ENCODE results near the gene TTLL1.
"Not testable (repeated sequence)": the region's sequence is repeated elsewhere in the genome, so short reads cannot be mapped to it uniquely, and the experiment has no call there.

Gene TTLL1

GRCh38 chr22:43066844-43067385 lies 22.3 kb downstream of the TTLL1 start:
- no peak for DNase-seq (ENCODE audit: low spot score)

- DNase-seq (ENCODE audit: low spot score): no peak
Measured at GRCh38 chr22:43066134-43066533, 23.1 kb downstream of the TTLL1 start.

DNA sequence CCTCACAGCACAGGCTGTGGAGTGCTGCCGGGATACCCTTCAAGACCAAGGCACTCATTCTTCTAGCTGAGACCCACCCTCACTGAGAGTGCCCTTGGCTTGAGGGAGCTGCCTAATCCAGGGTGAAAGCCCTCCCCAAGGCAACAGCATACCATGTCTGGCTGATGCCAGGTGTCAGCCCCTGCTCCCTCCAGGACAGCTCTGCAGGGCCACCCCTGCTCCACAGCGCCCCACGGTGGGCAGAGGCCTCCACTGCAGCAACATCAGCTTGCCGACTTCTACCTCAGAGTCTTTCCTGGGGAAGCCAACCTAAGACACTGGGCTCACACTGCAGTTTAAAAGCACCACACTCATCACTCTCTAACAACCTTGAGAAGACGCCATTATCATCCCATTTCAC lies 29.0 kb downstream of the TTLL1 start:
- DNase-seq (ENCODE audit: low spot score): no peak

- no peak for DNase-seq (ENCODE audit: low spot score)
Measured at GRCh38 chr22:43057641-43058040, 31.6 kb downstream of the TTLL1 start.

- DNase-seq (ENCODE audit: low spot score): no peak
Measured at GRCh38 chr22:43053176-43053575, 36.0 kb downstream of the TTLL1 start.

GRCh38 chr22:43050995-43051394 lies 38.2 kb downstream of the TTLL1 start:
- no peak for DNase-seq (ENCODE audit: low spot score)

GRCh38 chr22:43047605-43048004 lies 41.6 kb downstream of the TTLL1 start:
- no peak for DNase-seq (ENCODE audit: low spot score)

DNA sequence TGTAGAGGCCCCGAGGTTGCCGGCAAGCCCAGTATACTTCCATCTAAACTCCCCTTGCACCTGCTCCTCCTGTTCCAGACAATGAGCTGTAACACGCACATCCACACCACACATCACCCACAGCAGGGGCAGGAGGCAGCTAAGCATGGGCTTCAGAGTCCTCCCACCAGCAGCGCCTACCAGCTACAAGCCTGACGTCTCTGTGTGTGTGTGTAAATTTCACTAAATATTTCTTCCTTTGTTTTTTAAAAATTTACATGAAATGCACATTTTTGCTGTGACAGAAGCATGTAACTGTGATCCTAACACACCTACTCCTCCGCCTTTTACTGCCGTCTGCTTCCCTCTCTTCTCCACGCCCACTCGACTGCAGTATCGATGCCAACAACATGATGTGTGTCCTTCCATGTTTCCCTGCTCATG lies 44.9 kb downstream of the TTLL1 start:
- DNase-seq (ENCODE audit: low spot score): no peak

DNA sequence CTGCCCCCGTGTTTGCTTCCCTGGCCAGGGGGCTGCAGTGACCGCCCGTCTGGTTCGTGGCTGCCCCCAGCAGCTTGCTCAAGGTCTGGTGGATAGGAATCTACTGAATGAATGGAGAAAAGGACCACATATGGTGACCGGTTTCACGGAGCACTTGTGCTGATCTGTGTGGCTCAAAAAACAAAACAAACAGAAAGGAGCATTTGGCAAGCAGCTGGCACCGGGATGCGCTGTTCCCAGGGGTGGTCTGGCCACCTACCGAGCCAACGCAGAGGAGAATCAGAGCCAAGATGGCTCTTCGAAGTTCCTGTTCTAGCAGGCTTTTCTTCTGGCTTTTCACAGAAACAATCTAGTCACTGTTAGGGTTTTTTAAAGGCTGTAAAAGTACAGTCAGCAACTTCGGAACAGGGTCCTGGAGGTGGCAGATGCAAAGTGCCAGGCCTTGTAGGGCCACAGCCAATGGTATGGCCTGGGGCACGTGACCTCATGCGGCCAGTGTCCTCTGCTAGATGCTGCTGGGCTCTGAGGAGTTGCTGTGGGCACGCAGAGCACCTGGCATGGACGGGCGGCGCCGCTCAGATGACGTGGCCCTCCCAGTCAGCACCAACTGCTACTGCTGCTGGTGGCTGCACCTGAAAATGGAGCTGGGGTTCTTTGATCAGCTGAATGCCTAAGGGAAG lies 47.0 kb downstream of the TTLL1 start:
- DNase-seq (ENCODE audit: low spot score): no peak

DNA sequence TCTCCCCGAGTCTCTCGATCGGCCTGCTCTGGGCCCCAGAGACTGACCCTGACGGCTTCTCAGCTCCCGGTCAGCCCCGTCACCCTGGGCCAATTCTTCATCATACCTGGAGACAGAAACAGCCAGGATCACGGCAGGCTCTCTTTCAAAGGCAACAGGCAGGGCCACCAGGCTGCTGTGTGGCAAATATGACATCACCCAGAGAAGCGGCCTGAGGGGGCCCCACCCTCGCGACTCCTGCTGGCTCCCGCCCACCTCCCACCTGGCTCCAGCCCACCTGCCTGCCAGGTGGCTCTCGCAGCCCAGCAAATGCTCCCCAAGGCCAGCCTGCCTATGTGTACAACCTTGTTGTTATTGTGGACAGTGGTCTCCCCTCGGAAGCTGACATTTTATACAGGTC lies 49.4 kb downstream of the TTLL1 start:
- no peak for DNase-seq (ENCODE audit: low spot score)

GRCh38 chr22:43038325-43038724 lies 50.9 kb downstream of the TTLL1 start:
- no peak for DNase-seq (ENCODE audit: low spot score)

DNA sequence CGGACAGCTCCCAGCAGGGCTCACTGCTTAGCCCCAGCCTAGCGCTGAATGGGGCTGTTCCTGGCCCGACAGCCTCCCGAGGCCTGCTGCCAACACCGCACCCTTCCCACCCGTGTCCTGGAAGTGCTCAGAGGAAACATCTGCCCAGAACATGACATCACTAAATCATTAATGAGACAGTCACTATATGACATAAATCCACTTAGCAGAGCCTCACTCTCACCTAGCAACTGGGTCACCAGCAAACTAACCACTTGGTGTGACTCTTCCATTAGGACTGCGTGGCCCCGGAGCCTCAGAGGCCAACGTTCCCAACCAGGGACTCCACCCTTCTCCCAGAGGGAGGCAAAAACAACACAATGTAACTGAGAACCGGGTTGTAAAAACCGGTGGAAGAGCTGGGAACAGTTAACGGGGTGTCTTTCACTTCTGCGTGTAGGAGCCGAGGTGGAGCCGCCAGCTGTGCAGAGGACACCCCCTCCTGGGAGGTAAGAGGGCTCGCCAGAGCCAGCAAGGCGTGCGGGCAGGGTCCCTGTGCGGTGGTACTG lies 52.8 kb downstream of the TTLL1 start:
- no peak for DNase-seq (ENCODE audit: low spot score)

- no peak for DNase-seq (ENCODE audit: low spot score)
Measured at GRCh38 chr22:43035250-43035649, 53.9 kb downstream of the TTLL1 start.

DNA sequence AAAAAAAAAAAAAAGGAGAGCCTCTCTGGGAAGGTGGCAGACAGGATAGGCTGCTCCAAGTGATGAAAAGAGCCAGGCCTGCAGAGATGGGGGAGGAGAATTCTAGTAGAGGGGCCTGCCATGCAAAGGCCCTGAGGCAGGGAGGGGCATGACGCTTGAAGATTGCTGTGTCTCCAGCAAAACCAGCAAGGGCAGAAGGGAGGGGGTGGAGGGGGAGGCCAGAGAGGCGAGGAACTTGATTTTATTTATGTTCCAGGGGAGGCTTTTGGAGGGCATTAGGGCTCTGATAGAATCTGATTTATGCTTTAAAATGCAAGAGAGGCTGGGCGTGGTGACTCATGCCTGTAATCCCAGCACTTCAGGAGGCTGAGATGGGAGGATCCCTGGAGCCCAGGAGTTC lies 57.6 kb downstream of the TTLL1 start:
- no peak for DNase-seq (ENCODE audit: low spot score)

DNA sequence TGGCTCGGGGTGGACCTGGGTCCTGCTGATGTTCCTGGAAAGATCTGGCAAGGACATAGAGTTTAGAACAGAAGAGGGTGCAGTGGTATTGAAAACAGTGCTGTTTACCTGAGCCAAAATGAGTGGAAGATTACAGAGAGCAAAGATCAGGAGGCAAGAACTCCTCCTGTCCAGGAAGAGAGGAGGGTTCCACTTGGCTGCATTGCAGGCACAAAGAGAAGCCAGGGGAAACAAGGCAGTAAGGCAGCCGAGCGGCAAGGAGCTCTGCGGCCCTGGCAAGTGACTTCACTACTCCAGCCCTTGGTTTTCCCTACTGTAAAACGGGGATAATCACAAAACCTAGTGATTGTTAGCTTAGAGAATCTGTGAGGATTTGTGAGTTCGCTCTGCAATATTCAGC lies 70.6 kb downstream of the TTLL1 start:
- DNase-seq (ENCODE audit: low spot score): no peak

GRCh38 chr22:43017525-43018460 lies 71.4 kb downstream of the TTLL1 start:
- DNase-seq (ENCODE audit: low spot score): no peak

GRCh38 chr22:43016150-43016549 lies 73.0 kb downstream of the TTLL1 start:
- not testable (repeated sequence) for DNase-seq (ENCODE audit: low spot score)

- no peak for DNase-seq (ENCODE audit: low spot score)
Measured at GRCh38 chr22:43015677-43016042, 73.5 kb downstream of the TTLL1 start.

DNA sequence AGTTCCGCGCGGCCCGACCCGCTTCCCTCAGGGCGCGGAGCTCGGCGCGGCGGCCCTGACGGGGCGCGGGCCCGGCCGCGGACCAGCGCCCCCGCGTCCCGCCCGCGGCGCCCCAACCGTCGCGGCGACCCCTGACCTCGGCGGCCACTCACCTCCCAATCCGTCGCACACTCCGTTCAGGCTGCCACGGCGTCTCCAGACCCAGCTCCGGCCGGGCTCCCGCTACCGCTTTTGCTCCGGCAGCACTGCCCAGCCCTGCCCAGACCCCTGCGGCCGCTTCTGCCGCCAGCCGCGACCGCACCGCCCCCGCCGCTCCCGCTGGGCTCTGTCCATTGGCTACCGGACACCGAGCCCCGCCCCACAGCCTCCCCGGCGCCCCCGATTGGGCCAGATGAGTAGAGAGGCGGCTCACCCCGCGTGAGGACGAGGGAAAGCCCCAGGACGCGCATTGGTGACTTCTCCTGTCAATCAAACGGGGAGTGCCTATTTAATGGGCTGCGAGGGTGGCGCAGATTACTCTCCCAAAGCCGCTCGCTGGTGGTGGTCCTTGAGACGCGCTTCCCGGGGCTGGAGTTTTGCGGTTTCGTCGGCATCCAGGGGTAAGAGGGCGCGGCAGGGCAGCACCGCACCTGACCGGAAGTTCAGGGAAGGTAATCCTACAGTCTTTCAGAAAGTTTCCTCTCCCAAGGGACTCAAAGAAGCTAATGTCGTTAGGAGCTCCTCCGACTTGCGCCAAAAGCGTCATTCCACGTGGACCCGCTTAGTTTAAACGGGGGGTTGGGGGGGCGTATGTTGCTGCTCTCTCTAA lies 74.1 kb downstream of the TTLL1 start, which contains the start of gene PACSIN2:
Gene PACSIN2 (minus strand): TSS at position 281 of the 808 bp plus-strand sequence. CDS start 103,069 bp downstream, outside the sequence.
- DNase-seq (ENCODE audit: low spot score): peak; percentile 96

DNA sequence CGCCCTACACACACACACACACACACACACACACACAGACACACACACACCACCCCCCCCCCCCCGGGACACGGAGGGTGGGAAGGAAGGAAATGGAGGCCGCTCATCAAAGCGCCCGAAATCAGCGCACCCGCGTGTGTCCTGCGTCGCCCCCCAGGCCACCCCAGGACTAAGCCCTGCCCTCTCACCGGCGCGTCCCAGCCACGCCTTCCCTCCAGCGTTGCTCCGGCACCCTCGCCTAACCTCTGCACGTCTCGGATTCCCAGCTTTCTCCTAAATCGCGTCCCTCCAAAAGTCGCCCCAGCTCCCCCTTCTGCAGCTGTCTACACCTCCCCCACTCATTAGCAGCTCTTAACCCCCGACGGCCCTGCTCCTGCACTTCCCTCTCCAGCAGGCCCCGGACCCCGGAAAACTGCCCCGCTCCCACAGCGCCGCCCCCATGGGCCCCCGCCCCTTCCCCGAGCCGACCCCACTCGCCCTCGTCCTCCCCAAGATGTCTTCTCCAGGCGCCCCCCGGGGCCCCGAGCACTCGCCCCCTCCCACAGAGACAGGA lies 74.8 kb downstream of the TTLL1 start:
- DNase-seq (ENCODE audit: low spot score): peak; percentile 31
